ENCODE results near the gene ABI3BP.

ABI3BP gene

DNA sequence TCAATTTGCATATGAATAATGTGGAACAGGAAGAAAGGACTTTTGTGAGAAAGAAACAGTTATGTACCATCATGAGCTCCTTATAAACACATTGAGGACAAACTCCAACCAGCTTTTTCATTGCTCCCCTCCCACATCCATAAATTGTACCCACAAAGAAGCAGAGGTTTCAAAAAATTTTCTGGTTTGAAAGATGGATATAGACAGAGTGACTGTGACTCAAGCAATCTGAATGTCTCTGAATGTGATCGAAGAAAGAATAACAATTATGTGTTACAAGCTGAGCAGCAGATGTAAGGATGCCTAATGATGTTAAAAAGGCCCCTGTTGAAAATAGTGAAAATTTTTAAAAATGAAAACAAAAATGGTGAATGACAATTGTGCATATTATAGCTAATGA lies 156.6 kb downstream of the ABI3BP start:
- TF ChIP-seq ZFX (IDR thresholded peaks at IDR 0.05), result no peak
- TF ChIP-seq, protein P1, sequence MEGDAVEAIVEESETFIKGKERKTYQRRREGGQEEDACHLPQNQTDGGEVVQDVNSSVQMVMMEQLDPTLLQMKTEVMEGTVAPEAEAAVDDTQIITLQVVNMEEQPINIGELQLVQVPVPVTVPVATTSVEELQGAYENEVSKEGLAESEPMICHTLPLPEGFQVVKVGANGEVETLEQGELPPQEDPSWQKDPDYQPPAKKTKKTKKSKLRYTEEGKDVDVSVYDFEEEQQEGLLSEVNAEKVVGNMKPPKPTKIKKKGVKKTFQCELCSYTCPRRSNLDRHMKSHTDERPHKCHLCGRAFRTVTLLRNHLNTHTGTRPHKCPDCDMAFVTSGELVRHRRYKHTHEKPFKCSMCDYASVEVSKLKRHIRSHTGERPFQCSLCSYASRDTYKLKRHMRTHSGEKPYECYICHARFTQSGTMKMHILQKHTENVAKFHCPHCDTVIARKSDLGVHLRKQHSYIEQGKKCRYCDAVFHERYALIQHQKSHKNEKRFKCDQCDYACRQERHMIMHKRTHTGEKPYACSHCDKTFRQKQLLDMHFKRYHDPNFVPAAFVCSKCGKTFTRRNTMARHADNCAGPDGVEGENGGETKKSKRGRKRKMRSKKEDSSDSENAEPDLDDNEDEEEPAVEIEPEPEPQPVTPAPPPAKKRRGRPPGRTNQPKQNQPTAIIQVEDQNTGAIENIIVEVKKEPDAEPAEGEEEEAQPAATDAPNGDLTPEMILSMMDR (conservative IDR thresholded peaks at IDR 0.05), result no peak
- no peak overlapping the region for H3K27ac ChIP-seq

DNA sequence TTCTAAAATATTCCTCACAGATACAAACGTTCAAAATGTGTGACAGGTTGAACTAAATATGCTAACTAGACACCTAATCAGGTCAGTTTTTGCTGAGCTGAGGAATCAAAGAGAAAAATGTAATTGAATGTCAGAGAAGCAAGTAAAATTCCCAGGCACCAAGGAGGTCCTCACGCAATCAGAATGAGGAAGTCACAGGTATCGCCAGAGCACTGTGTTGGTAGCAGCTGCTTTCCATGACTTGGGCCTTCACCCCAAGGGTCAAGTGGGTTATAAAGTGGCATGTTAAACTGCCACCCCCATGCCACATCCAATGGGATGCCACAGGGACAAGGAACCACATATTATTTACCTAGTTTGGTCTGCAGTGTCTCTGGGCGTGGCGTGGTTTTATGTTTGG lies 158.9 kb downstream of the ABI3BP start:
- no peak overlapping the region for H3K27ac ChIP-seq
- TF ChIP-seq ZFX (IDR thresholded peaks at IDR 0.05), result no peak
- TF ChIP-seq, protein P1 (conservative IDR thresholded peaks at IDR 0.05), result no peak

DNA sequence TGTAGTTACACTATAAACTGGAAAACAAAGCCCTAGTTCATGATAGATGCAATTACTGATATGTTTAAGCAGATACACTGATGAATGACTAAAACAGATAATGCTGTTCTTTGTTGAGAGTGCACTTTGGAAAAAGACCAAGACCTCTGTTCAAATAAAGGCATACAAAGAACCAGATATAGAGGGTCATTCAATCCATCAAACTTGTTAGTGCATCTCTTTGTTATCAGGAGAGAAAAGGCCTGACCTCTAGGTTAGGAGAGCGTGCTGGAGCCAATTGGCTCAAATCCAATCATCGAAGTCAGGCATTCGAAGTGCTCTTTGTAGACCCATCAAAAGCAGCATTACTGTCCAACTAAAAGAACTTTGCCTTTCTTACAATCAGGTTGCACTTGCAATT lies 159.7 kb downstream of the ABI3BP start:
- H3K27ac ChIP-seq, result no peak overlapping the region
- no peak for TF ChIP-seq ZFX (IDR thresholded peaks at IDR 0.05)
- TF ChIP-seq, protein P1 (conservative IDR thresholded peaks at IDR 0.05), result no peak

- H3K27ac ChIP-seq, result no peak overlapping the region
- TF ChIP-seq ZFX (IDR thresholded peaks at IDR 0.05), result no peak
- TF ChIP-seq, protein P1 (conservative IDR thresholded peaks at IDR 0.05), result no peak
These were observed 161.6 kb downstream of the ABI3BP start for GRCh38 chr3:100831629-100832028.

GRCh38 chr3:100830931-100831330 lies 162.3 kb downstream of the ABI3BP start:
- TF ChIP-seq, protein P1 (conservative IDR thresholded peaks at IDR 0.05), result no peak
- no peak for TF ChIP-seq ZFX (IDR thresholded peaks at IDR 0.05)
- no peak overlapping the region for H3K27ac ChIP-seq

- TF ChIP-seq, protein P1 (conservative IDR thresholded peaks at IDR 0.05), result no peak
- no peak for TF ChIP-seq ZFX (IDR thresholded peaks at IDR 0.05)
- no peak overlapping the region for H3K27ac ChIP-seq
These were observed 167.6 kb downstream of the ABI3BP start for GRCh38 chr3:100825574-100825973.

DNA sequence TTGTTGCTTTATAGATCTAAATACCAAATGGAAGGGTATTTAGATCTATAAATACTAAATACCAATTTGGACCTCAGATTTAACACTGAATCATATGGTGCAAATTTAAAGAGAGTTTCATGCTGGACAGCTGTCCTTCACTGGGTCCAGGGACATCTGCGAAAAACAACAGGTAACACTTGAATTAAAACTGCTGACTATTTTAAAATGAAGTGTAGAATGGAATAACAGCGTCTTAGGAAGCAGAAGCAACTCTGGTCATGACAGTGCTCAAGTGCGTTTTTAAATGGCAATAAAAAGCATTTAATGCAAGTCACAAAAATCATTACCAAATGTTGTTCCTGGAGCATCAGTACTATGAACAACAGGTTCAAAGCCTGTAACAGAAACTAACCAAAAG lies 177.6 kb downstream of the ABI3BP start:
- H3K27ac ChIP-seq, result no peak overlapping the region
- no peak for TF ChIP-seq ZFX (IDR thresholded peaks at IDR 0.05)
- TF ChIP-seq, protein P1 (conservative IDR thresholded peaks at IDR 0.05), result no peak
